Endothelial cell (in vitro differentiated cells): ENCODE measurements around the gene TTLL8. TPM values are rescaled to one million over a fixed set of nuclear protein-coding genes. Genes with fewer than 3 reads are reported as not detected.

ENCODE experiments used
- DNase-seq: peaks from one replicate; pipeline ENCODE4 v3.0.0; 2021; ENCODE audit warnings: low spot score
- H3K27ac Mint-ChIP-seq: one replicate; pipeline ENCODE4 v1.8.0; 2021; ENCODE audit warnings: mixed read lengths, inconsistent platforms; ENCODE audit not compliant: unreplicated experiment
- H3K27me3 Mint-ChIP-seq: one replicate; pipeline ENCODE4 v1.8.0; 2021; ENCODE audit warnings: mild to moderate bottlenecking, moderate library complexity, mixed read lengths, inconsistent platforms; ENCODE audit not compliant: unreplicated experiment
- H3K36me3 Mint-ChIP-seq: one replicate; pipeline ENCODE4 v1.8.0; 2021; ENCODE audit warnings: mild to moderate bottlenecking, low read depth, mixed read lengths, inconsistent platforms; ENCODE audit not compliant: unreplicated experiment
- H3K4me1 Mint-ChIP-seq: one replicate; pipeline ENCODE4 v1.8.0; 2021; ENCODE audit warnings: mild to moderate bottlenecking, mixed read lengths, inconsistent platforms; ENCODE audit not compliant: unreplicated experiment
- H3K4me3 Mint-ChIP-seq: one replicate; pipeline ENCODE4 v1.8.0; 2021; ENCODE audit warnings: mild to moderate bottlenecking, mixed read lengths, inconsistent platforms; ENCODE audit not compliant: unreplicated experiment
- H3K9me3 Mint-ChIP-seq: one replicate; pipeline ENCODE4 v1.8.0; 2021; ENCODE audit warnings: mixed read lengths, inconsistent platforms; ENCODE audit not compliant: unreplicated experiment
- total RNA-seq: library from RNA; stranded (reverse); fragmentation: NEBNext Ultra II Directional; extraction: Animal tissue kit (Norgen Biotek cat#: 25700); gene quantifications from one replicate; pipeline ENCODE4 v1.2.1, GENCODE V29; 2021; ENCODE audit not compliant: unreplicated experiment
- TF ChIP-seq, protein P1 (sequence below): fragments of 200-600 bp; sonication (generic); IDR thresholded peaks from one replicate; pipeline ENCODE4 v1.5.0; 2021; ENCODE audit warnings: antibody characterized with exemption; ENCODE audit not compliant: unreplicated experiment

TTLL8 gene
- total RNA-seq, 1 donor from 2014 or later = not detected

DNA sequence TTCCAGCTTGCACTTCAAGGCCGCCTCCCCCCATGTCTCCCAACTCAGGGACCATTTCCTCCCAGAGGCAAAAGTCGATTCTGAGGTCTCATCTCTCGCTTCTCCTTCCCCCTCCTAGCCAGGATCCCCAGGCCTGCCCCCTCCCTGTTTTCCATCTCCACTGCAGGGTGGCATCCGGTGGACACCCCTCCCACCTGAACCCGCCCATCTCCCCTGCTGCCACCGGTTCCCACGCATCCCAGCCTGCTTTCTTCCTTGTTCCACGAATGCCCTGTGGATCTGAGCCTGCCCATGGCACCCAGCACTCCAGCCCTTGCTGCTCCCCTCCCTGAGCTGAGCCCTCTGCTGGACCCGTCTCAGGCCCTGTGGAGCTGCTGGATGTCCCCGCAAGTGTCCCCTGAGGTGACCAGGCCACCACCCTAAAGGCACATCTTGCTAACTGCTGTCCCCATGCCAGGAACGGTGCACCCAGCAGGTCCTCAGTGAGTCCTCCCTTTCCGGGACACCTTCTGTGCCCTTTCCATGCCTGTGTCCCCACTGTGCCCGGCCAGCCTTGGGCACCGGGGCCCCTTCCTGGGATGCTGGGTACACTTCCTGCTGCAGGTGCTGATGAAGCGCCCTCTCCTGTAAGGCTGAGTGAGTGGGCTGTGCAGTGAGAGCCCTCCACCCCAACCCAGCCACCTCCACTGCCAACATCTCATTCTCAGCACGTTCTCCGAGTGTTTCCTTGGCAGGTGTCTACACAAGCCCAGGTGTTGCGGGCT lies 46.5 kb downstream of the TTLL8 start:
- H3K4me3 Mint-ChIP-seq = no peak overlapping the region
- H3K4me1 Mint-ChIP-seq = peaks cover 3% of the 10 kb centered on the region
- DNase-seq = peak; percentile 4
- H3K27me3 Mint-ChIP-seq = peaks cover 17% of the 10 kb centered on the region
- no peaks in the 10 kb centered on the region for H3K9me3 Mint-ChIP-seq
- no peak overlapping the region for H3K27ac Mint-ChIP-seq
- no peaks in the 10 kb centered on the region for H3K36me3 Mint-ChIP-seq
- TF ChIP-seq, protein P1, sequence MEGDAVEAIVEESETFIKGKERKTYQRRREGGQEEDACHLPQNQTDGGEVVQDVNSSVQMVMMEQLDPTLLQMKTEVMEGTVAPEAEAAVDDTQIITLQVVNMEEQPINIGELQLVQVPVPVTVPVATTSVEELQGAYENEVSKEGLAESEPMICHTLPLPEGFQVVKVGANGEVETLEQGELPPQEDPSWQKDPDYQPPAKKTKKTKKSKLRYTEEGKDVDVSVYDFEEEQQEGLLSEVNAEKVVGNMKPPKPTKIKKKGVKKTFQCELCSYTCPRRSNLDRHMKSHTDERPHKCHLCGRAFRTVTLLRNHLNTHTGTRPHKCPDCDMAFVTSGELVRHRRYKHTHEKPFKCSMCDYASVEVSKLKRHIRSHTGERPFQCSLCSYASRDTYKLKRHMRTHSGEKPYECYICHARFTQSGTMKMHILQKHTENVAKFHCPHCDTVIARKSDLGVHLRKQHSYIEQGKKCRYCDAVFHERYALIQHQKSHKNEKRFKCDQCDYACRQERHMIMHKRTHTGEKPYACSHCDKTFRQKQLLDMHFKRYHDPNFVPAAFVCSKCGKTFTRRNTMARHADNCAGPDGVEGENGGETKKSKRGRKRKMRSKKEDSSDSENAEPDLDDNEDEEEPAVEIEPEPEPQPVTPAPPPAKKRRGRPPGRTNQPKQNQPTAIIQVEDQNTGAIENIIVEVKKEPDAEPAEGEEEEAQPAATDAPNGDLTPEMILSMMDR = no peak

DNA sequence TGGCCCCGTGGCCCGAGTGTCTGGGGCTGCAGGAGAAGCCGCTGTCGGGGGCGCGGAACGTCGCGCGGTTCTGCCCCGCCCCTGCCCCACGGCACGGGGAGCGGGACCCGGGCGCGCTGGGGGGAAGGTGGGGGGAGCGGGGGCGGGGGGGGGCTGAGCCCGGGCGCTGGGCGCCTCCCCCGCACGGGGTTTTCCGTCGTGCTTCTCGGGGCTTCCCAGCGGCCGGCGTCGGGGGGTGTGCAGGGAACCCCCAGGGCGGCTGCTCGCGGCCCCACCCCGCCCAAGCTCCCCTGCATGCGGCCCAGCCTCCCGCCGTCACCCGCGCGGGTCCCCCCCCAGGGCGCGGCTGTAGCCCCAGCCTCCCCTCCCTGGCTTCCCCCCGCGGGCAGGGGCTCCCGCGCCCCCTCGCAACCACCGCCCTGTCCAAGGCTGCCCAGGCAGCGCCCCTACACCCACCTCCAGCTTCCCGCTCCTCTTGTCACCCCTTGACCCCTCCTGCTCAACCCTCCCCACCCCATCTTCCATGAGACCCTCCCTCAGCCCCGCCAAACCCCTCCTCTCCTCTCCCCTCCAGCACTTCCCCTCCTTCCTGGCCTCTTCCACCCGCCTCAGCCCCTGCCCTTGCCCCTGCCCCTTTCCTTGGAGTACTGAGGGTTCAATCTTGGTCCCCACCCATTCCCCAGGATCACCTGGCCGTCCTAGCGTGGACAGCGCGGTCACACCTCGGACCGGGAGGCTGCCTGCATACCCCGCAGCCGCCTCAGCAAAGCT lies 47.2 kb downstream of the TTLL8 start:
- no peak overlapping the region for H3K4me3 Mint-ChIP-seq
- no peak overlapping the region for H3K27ac Mint-ChIP-seq
- TF ChIP-seq, protein P1 = no peak
- H3K36me3 Mint-ChIP-seq = no peaks in the 10 kb centered on the region
- H3K4me1 Mint-ChIP-seq = peaks cover 3% of the 10 kb centered on the region
- peaks cover 17% of the 10 kb centered on the region for H3K27me3 Mint-ChIP-seq
- H3K9me3 Mint-ChIP-seq = no peaks in the 10 kb centered on the region
- peak; percentile 4 for DNase-seq

DNA sequence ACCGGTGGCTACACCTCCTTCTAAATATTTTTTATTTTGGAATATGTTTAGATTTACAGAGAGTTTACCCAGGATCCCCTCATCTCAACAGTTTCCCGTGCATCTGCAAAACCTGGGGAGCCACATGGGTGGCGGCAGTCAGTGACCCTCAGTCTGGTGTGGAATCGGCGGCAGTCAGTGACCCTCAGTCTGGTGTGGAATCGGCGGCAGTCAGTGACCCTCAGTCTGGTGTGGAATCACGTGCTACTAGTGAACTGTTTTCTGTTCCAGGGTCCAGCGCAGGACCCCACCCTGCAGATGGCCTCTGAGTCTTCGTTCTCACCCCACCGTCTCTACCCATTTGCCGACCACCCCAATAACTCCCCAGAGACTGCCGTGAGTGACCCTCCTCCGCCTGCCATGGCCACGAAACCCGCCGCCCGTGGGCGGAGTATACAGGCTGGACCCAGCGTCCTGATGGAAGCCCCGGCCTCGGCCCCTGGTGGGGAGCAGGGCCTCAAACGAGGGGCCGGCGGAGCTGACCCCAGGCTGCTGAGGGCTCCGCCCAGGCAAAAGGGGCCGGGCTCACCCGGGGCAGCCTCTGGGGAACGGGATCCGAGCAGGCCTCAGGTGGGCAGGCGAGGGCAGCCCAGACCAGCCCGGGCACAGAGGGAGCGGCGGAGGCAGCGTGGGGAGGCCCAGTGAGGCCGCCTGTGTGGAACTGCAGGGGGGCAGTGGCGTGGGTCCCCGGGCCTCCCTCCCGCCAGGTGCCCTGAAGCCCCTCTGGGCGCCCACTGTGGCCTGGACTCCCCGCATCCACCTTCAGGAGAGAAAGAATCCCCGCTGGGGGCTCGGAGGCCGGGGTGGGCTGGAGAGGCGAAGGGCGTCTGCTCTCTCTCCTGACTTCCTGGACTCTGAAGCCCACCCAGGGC lies 48.1 kb downstream of the TTLL8 start:
- peaks cover 17% of the 10 kb centered on the region for H3K27me3 Mint-ChIP-seq
- H3K36me3 Mint-ChIP-seq = no peaks in the 10 kb centered on the region

DNA sequence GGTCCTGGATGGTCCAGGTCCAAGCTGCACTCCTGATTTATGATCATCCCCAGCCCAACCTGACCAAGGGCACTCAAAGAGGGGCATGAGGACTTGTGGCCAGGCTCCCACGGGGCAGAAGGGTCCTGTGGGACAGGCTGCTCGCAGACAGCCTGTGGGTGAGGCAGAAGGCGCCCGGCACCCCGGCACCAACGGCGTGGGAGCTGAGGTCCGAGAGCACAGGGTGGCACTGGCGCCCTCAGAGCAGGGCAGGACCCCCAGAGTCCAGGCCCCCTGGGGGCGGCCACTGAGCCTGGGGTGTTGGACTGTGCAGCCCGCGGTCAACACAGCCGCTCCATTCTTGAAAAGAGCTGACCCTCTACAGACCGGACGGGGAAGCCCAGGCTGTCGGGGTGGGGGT lies 48.8 kb downstream of the TTLL8 start:
- Mint-ChIP-seq H3K4me1 (peaks cover 3% of the 10 kb centered on the region), H3K27ac (no peak overlapping the region), H3K36me3 (no peaks in the 10 kb centered on the region), H3K27me3 (peaks cover 17% of the 10 kb centered on the region), H3K9me3 (no peaks in the 10 kb centered on the region), H3K4me3 (no peak overlapping the region)
- TF ChIP-seq, protein P1 = no peak
- DNase-seq = no peak

More for the DNA sequence above, 48.1 kb downstream of the TTLL8 start:
- no peak overlapping the region for H3K4me3 Mint-ChIP-seq
- no peaks in the 10 kb centered on the region for H3K9me3 Mint-ChIP-seq
- no peak overlapping the region for H3K27ac Mint-ChIP-seq
- peak; percentile 16 for DNase-seq
- TF ChIP-seq, protein P1 = no peak
- peaks cover 3% of the 10 kb centered on the region for H3K4me1 Mint-ChIP-seq
